Peyer's patch (tissue), 4 donors: ENCODE data around the gene CDC73. TPM values are rescaled to one million over a fixed set of nuclear protein-coding genes. Genes with fewer than 3 reads are reported as not detected.
"Not testable (repeated sequence)": the region's sequence is repeated elsewhere in the genome, so short reads cannot be mapped to it uniquely, and the experiment has no call there.

Experiments
- DNase-seq, 3 donors: peaks; one replicate each; pipeline ENCODE4 v3.0.0-alpha.2; 2017 to 2019
- H3K27ac ChIP-seq, 4 donors: fragments of 200-600 bp; sonication (generic); one replicate each; pipeline ENCODE4 v1.5.1; 2016 to 2019
- H3K27me3 ChIP-seq, 2 donors: fragments of 200-600 bp; sonication (generic); one replicate each; pipeline ENCODE4 v1.5.1; 2019
- H3K36me3 ChIP-seq, 3 donors: fragments of 200-600 bp; sonication (generic); one replicate each; pipeline ENCODE4 v1.5.1; 2016 to 2019
- H3K4me1 ChIP-seq, 4 donors: fragments of 200-600 bp; sonication (generic); one replicate each; pipeline ENCODE4 v1.5.1; 2016 to 2019
- H3K4me3 ChIP-seq, 4 donors: fragments of 200-600 bp; sonication (generic); 1 replicate in 3 of 4; 2 replicates in 1 of 4; pipeline ENCODE4 v1.5.1; 2016 to 2019; ENCODE audit warnings: mild to moderate bottlenecking in 1 of 4
- H3K9me3 ChIP-seq, 4 donors: fragments of 200-600 bp; sonication (generic); one replicate each; pipeline ENCODE4 v1.5.1; 2016 to 2019; ENCODE audit warnings: mild to moderate bottlenecking in 1 of 4
- POLR2A ChIP-seq, 2 donors: fragments of 450-650 bp; IDR thresholded peaks; one replicate each; pipeline ENCODE4 v1.5.1; 2017; ENCODE audit warnings: antibody characterized with exemption in 2 of 2, mild to moderate bottlenecking in 2 of 2, moderate library complexity in 2 of 2
- small RNA-seq, 2 donors: library from RNA; depleted of rRNA; stranded (forward); fragments of <200 nt; gene quantifications; one replicate each; pipeline ENCODE3, GENCODE V24; 2016
- total RNA-seq, 4 donors: library from RNA; depleted of rRNA; stranded (reverse); fragments of >200 nt; gene quantifications; one replicate each; pipeline ENCODE4 v1.1.0, GENCODE V29; 2016
- TF ChIP-seq, protein P1 (sequence below), 6 experiments: fragments of 450-650 bp in 4 of 6; fragments of 200-600 bp in 2 of 6; sonication (generic) in 1 of 6; IDR thresholded peaks; one replicate each; pipeline ENCODE4 v1.5.1; 2017 to 2019; ENCODE audit warnings: antibody characterized with exemption in 6 of 6, mild to moderate bottlenecking in 3 of 6, moderate library complexity in 1 of 6

CDC73 gene
- total RNA-seq, 4 donors from 2014 or later = 28.6 to 191 (median 43.1) TPM

DNA sequence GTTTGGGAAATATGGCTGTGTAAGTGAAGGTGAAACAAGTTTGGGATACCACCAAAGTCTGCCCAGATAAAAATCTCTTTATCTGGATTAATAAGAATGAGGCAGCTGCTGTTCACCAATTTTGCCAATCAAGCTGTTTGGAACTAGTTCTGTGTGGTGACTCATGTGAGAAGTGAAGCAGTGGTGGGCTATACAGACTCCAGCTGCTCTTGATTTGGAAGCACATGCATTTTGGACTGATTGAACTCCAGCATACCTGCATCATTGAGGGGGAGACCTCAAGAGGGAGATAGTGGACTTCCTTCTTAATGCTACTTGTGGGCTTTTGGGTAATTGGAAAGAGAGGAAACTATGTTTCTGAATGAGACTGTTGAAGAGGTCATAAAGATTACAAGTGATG lies 163.8 kb downstream of the CDC73 start:
- H3K36me3 ChIP-seq = no peaks in the 10 kb centered on the region
- H3K27ac ChIP-seq = no peak overlapping the region
- no peaks in the 10 kb centered on the region for H3K4me1 ChIP-seq
- H3K9me3 ChIP-seq = no peaks in the 10 kb centered on the region
- H3K4me3 ChIP-seq = no peak overlapping the region
- DNase-seq = no peak
- H3K27me3 ChIP-seq = no peaks in the 10 kb centered on the region
- TF ChIP-seq POLR2A (IDR thresholded peaks at IDR 0.05) = no peak
- TF ChIP-seq, protein P1, sequence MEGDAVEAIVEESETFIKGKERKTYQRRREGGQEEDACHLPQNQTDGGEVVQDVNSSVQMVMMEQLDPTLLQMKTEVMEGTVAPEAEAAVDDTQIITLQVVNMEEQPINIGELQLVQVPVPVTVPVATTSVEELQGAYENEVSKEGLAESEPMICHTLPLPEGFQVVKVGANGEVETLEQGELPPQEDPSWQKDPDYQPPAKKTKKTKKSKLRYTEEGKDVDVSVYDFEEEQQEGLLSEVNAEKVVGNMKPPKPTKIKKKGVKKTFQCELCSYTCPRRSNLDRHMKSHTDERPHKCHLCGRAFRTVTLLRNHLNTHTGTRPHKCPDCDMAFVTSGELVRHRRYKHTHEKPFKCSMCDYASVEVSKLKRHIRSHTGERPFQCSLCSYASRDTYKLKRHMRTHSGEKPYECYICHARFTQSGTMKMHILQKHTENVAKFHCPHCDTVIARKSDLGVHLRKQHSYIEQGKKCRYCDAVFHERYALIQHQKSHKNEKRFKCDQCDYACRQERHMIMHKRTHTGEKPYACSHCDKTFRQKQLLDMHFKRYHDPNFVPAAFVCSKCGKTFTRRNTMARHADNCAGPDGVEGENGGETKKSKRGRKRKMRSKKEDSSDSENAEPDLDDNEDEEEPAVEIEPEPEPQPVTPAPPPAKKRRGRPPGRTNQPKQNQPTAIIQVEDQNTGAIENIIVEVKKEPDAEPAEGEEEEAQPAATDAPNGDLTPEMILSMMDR (IDR thresholded peaks at IDR 0.05) = no peak

GRCh38 chr1:193288548-193289080 lies 166.8 kb downstream of the CDC73 start:
- H3K9me3 ChIP-seq, H3K4me1 ChIP-seq, H3K4me3 ChIP-seq, H3K27ac ChIP-seq, H3K27me3 ChIP-seq, H3K36me3 ChIP-seq, DNase-seq: not testable (repeated sequence)

- H3K4me1 ChIP-seq = no peaks in the 10 kb centered on the region
- H3K4me3 ChIP-seq = no peak overlapping the region
Observed at GRCh38 chr1:193293726-193294125, 171.9 kb downstream of the CDC73 start.

GRCh38 chr1:193299038-193299437 lies 177.2 kb downstream of the CDC73 start:
- no peak for DNase-seq
- no peak overlapping the region for H3K4me3 ChIP-seq
- H3K27me3 ChIP-seq = no peaks in the 10 kb centered on the region
- peaks cover 0 to 7% (median 0%) of the 10 kb centered on the region in 4 donors for H3K9me3 ChIP-seq
- no peaks in the 10 kb centered on the region for H3K36me3 ChIP-seq
- TF ChIP-seq, protein P1 (IDR thresholded peaks at IDR 0.05) = no peak
- TF ChIP-seq POLR2A (IDR thresholded peaks at IDR 0.05) = no peak
- no peaks in the 10 kb centered on the region for H3K4me1 ChIP-seq
- no peak overlapping the region for H3K27ac ChIP-seq

More at GRCh38 chr1:193293726-193294125, 171.9 kb downstream of the CDC73 start:
- TF ChIP-seq, protein P1 (IDR thresholded peaks at IDR 0.05) = no peak
- no peak for TF ChIP-seq POLR2A (IDR thresholded peaks at IDR 0.05)
- Histone ChIP-seq H3K9me3 (peaks cover 0 to 7% (median 0%) of the 10 kb centered on the region in 4 donors), H3K36me3 (no peaks in the 10 kb centered on the region), H3K27me3 (no peaks in the 10 kb centered on the region), H3K27ac (no peak overlapping the region)
- no peak for DNase-seq

GRCh38 chr1:193301746-193302145 lies 179.9 kb downstream of the CDC73 start:
- no peaks in the 10 kb centered on the region for H3K27me3 ChIP-seq
- H3K36me3 ChIP-seq = no peaks in the 10 kb centered on the region
- no peak overlapping the region for H3K4me3 ChIP-seq
- no peaks in the 10 kb centered on the region for H3K4me1 ChIP-seq
- no peak overlapping the region for H3K27ac ChIP-seq
- peaks cover 0 to 3% (median 0%) of the 10 kb centered on the region in 4 donors for H3K9me3 ChIP-seq
- no peak for DNase-seq
- TF ChIP-seq, protein P1 (IDR thresholded peaks at IDR 0.05) = no peak
- TF ChIP-seq POLR2A (IDR thresholded peaks at IDR 0.05) = no peak

- Histone ChIP-seq H3K36me3 (no peaks in the 10 kb centered on the region), H3K4me3 (no peak overlapping the region), H3K9me3 (no peaks in the 10 kb centered on the region), H3K4me1 (no peaks in the 10 kb centered on the region), H3K27me3 (no peaks in the 10 kb centered on the region), H3K27ac (no peak overlapping the region)
- TF ChIP-seq POLR2A (IDR thresholded peaks at IDR 0.05) = no peak
- TF ChIP-seq, protein P1 (IDR thresholded peaks at IDR 0.05) = no peak
- DNase-seq = no peak
Observed at GRCh38 chr1:193303849-193304248, 182.0 kb downstream of the CDC73 start.

Small RNA genes lying within 50 kb of the gene (small RNA-seq; reads per million reads assigned to genes)
- 0 reads per million in 2 donors for gene MIR1278

Other genes starting within 250 kb of the CDC73 start
- 10 to 100 TPM; 27.9 to 39.6 (median 34.3) TPM for gene UCHL5, start 62.7 kb upstream of the CDC73 start, total RNA-seq
- gene RO60, start 62.4 kb upstream of the CDC73 start, total RNA-seq = 10 to 100 TPM; 33.0 to 55.9 (median 47.0) TPM
- 10 to 100 TPM in 1 of 4 donors, 1 to 10 TPM in 3; 3.3 to 12.4 (median 7.5) TPM for gene GLRX2, start 16.6 kb upstream of the CDC73 start, total RNA-seq
- 1 to 10 TPM; 1.3 to 3.3 (median 2.6) TPM for gene B3GALT2, start 64.6 kb downstream of the CDC73 start, total RNA-seq